Activated effector memory CD4-positive, alpha-beta T cell treated with Interleukin-2 at 50 U/mL for 16 hours (primary cell): ENCODE results near the gene CAST.

ENCODE experiments used
- DNase-seq: peaks from one replicate; pipeline ENCODE4 v3.0.0-alpha.2; 2020

Gene CAST

DNA sequence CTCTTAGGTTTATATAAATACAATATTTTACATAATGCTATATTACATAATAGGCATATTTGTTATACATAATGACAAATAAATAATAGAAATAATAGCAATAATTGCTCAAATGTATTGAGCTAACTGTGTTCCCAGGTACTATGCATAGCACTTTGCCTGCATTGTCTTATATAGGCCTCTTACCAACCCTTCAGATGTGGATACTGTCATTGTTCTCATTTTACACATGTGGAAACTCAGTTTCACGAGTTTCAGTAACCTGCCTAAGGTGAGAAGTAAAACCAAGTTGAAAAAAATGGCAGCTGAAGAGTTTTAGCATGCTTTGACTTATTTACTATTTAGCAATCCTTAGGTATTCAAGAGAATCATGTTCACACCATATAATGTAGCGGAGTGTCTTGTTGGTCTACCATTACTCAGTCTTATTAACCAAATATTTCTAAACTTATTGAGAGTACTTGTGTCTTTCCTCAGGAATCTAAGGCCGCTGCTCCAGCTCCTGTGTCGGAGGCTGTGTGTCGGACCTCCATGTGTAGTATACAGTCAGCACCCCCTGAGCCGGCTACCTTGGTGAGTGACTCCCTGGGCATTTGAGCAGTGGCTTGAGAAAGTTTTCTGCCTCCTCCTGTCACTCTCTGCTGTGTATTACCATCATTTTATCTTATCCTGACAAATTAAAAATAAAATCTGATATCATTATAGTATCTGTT, 88.1 kb downstream of the CAST start:
- DNase-seq, result no peak

DNA sequence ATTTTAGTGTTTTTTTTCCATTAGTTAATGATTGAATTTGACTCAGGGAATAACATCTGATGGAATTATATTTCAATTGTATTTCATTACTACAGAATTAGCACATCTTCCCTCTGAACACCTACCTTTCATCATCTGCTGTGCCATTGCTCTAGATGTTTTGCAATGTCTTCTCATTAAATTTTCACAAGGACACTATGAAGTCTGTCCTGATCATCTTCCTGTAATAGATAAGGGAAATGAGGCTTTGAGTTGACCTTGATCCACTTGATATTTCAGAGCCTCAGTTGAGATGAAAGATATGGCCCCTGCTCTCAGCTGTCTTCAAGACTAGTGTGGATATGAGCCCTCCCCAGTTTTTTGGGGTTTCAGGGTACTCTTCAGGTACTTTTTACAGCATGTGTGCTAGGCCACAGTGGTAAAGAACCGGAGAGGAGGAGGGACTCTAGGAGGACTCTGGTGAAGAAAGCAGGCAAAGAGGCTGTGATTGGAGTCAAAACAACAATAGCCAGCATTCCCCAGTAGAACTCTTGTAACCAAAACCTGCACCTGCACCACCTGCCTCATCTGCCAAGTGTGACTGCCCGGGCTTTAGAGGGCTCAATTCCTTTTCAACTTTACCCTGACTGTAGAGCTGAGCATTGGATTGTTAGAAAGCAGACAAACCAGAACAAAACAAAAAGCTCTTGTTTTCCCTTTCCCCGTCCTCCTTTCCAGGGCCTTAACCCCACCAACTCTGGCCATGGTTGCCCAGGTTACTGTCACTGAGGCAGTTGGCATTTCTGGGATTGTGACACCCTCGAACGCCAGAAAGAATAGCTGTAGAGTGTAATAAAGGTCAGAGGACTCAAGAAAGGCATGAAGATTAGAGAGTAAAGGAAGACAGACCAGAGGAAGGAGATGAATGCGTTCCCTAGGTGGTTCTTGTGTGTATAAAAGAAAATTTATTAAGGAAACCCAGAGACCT, 89.3 kb downstream of the CAST start:
- DNase-seq, result no peak

DNA sequence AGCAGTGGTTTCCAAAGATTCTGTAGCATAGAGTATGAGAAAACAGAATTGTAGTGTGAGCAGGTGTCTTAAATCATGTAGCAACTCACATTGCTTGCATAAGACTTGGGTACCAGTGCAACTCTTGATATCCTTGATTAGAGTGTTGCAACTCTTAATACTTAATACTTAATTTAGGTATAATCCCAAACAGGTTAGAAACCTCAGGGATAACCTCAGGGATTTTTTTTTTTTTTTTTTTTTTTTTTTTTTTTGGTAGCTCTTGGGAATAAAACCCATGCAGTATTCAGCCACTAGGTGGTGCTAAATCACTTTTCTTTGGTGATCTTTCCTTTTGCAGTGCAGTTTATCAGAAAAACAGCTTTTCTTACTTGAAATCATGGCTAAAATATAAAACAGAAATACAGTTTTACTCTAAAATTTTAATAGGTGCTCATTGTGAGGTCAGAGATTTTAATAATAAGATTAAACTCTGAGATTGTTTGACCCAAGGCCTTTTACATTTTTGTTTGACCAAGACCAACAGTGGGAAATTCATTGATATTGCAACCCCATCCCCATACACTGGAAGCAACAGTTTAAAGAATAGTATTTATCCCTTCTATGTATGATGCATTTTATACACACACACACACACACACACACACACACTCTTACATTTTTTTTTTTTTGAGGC, 90.3 kb downstream of the CAST start:
- DNase-seq, result no peak

DNA sequence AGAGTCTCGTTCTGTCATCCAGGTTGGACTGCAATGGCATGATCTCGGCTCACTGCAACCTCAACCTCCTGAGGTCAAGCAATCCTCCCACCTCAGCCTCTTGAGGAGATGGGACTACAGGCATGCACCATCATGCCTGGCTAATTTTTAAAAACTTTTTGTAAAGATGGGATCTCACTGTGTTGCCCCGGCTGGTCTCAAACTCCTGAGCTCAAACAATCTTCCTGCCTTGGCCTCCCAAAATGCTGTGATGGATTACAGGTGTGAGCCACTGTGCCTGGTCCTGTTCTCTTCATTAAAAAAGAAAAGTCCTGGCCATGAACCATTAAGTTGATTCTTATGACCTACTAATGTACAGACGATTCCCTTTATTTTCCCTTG, 90.8 kb downstream of the CAST start:
- no peak for DNase-seq

GRCh38 chr5:96753848-96754247, 91.7 kb downstream of the CAST start:
- no peak for DNase-seq

- no peak for DNase-seq
Measured at GRCh38 chr5:96755851-96756250, 93.7 kb downstream of the CAST start.

DNA sequence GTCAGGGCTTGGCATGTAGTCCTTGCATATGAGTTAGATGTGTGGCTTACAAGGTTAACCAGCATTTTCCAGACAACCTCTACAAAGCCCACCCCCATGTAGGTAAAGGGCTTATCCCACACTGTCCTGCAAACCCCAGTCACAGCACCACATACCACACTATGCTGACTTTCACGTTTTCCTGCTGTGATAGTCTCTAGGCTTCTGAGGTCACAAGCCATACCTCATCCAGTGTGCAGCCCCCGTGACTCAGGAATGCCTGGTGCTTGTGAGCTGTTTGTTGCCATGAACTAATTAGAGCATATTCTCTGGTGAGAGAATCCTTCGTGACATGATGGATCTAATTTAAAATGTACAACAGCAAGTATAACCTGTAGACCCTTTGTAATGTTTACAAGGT, 94.8 kb downstream of the CAST start:
- no peak for DNase-seq

- DNase-seq, result no peak
Measured at GRCh38 chr5:96758621-96759020, 96.4 kb downstream of the CAST start.

GRCh38 chr5:96761618-96762017, 99.4 kb downstream of the CAST start:
- no peak for DNase-seq

- DNase-seq, result no peak
Measured at GRCh38 chr5:96763026-96763425, 100.8 kb downstream of the CAST start.

GRCh38 chr5:96765043-96765442, 102.9 kb downstream of the CAST start:
- DNase-seq, result no peak

DNA sequence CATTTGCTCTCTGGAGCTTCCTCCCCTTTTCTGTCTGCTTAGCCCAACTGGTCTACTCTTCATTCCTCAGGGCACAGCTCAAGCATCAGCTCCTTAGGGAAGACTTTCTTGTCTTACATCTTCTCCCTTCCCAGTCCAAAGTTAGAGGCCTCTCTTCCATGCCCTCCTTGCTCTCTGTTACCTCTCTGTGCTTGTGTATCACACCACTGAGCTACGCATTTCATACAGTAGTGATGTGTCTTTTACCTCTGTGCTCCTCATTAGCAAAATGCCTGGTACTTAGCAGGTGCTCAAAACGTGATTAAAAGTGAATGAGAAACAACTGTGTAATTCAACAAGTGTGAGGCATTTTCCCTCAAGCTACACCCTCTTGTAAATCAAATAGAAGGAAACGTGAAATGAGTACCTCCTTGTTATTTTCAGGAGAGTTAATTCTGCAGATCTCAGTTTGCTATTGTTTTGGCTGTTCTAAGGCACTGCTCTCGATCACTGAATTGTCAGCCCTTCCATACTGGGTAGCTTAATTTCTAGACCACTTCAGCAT, 106.6 kb downstream of the CAST start:
- no peak for DNase-seq

DNA sequence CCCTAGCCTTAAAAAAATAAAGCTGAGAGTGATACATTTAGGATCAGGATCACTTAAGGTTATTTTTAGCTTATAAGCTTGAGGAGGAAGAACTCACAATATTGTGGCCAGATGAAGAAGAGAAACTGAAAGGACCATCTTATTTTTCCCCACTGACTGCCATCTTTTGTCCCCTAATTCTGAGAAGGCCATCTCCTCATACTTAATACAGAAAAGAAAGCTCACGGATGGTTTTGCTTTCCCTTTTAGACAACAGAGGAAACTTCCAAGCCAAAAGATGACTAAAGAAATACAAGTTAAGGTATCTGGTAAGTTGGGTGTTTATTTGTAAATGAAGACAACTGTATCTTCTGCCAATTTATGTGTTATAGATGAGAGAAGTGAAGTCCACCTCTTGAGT, 109.2 kb downstream of the CAST start:
- DNase-seq, result no peak

- DNase-seq, result no peak
Measured at GRCh38 chr5:96772111-96772510, 109.9 kb downstream of the CAST start.

GRCh38 chr5:96772542-96772941, 110.4 kb downstream of the CAST start:
- no peak for DNase-seq

DNA sequence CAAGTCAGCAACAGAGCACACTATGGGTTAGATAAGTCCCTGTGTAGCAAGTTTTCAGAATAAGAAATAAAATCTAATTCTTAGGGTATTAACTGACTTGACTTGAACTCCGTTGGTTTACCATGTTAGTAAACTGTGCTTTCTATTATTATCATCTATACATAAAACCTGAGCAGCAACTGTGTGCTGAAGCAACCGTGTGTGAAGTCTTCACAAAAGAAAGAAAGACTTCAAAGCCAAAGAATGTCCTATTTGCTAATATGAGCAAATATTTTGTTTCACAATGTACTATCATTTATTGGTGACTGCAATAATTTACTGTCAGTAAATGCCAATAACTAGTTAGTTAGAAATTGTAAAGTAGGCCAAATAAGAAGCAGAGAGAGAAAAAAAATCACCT, 112.9 kb downstream of the CAST start:
- no peak for DNase-seq

- DNase-seq, result no peak
Measured at GRCh38 chr5:96775689-96776088, 113.5 kb downstream of the CAST start.

DNA sequence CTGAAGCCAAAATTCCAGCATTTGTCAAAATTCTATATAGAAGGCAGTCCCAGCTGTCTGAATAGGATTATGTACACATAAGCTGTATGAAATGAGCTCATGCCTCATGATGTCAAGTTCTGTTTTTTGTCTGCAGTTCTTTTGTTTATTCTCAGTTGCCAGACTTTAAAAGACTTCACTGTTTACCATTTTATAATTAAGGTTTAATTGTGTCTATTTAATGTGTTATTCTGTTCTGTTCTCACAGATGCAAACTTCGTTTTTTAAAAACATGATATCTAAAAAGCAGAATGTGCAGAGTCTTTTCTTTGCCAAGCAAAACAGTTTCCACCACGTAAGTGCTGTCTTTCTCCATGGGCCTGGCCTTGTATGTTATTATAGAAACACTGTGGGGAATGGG, 114.4 kb downstream of the CAST start:
- DNase-seq, result no peak

DNA sequence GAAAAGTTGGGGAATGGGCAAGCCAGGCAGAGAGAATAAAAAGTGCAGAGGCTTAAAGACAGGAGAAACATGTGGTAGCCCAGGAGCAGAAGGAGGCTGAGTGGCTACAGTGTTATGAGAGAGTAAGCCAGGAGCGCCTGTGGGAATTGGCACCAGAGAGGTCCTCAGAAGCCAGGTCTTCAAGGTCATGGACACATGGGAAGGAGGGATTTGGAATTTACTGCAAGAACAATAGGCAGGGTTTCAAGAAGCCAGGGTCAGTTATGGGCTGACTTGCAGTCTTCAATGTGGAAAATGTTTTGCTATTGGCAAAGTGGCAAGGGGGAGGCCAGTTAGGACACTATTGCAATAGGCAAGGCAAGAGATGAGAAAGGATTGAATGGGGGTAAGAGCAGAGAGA, 116.2 kb downstream of the CAST start:
- DNase-seq, result no peak

DNA sequence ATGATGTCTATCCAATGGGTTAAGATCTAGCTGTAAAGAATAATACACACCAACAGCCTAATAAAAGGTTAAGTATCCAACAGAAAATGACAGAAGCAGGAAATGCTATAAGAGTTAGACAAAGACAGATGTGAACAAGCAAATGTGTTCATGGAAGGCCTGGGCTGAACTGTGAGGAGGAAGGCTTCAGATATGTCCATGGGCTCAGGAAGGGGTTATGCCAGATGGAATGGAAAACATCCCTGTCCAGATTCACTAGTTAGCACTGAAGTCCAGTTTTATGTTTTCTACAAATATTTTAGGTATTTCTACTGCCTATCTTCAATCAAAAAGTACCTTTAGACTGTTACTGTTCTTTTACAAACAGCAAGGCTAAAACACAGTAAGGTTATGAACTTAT, 118.5 kb downstream of the CAST start:
- no peak for DNase-seq

DNA sequence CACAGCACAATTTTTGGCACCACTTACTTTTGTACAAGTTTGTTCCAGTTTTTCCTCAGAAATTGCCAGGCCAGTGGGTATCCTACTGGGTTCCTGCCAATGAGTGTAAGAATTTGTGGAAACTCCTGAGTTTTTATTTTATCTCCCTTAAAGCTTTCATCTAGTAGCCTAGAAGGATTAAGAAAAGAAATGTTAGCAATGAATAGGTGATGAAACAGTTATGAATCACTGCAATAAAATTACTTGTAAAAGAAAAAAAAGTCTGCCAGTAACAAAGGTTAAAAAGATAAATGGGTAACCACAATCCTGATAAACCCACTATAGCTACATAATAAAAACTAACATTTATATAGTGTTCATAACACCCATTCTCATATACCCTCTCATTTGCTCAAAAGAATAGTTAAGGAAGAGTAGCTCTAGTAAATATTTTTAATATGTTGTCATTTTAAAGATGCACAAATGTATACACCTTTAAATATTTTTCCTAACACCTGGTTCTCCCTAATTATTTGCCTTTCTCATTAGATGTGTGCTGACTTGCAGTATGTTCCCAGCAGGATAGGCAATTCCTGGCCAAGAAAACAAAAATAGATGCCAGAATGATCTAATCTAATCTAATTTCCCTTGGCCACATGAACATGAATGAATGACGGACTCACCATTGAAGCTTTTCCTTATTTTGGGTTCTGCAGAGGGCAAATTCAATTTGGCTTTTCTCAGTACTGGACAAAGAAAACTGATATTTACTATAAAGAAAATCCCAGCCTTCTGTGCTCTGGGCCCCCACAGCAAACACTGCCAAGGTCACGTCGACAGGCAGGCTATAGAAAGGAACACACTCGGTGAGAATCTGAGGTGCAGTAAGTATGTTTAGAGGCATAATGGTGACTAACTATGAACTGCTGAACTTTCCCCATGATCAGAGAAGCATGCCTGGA, 119.1 kb downstream of the CAST start:
- no peak for DNase-seq

DNA sequence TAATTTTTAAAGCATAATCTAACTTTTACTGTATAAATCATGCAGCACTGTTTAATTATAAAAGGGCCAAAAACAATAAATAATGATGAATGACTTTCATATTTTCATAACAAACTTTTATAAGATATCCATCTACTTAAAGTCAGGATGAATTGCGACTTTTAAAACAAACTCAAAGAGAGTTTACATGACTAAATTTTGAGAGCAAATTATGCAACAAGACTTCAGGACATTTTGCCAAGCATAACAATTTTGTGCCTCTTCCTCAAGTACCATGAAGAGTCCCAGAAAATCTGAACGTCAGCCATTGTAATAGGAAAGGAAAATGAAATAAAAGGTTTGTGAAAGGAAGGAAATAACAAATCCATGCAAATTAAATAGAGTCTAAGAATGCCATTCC, 121.2 kb downstream of the CAST start:
- no peak for DNase-seq
